ENCODE results near the gene CES2.

Gene CES2

DNA sequence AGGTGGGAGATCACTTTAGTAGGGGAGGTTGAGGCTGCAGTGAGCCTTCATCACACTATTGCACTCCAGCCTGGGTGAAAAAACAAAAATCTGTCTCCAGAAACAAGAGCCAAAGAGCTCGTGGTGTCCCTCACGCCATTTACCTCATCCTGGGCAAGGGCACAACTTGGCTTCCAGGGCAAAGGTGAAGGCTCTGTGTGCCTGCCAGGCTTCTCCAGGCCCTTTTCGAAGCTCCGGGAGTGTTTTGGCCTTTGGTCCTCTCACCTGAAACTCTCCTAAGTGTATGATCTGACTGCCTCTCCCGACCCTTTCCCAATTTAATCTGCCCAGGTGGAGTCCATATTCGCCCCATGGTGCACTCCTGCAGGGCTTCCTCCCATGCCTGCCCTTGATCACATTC, 14.2 kb downstream of the CES2 start:
- Histone ChIP-seq H3K4me2 (ENCODE audit: low read length, poor library complexity, severe bottlenecking) (no peak overlapping the region), H3K18ac (ENCODE audit: low read depth in 1 of 2, low read length in 2 of 2) (no peak overlapping the region)

DNA sequence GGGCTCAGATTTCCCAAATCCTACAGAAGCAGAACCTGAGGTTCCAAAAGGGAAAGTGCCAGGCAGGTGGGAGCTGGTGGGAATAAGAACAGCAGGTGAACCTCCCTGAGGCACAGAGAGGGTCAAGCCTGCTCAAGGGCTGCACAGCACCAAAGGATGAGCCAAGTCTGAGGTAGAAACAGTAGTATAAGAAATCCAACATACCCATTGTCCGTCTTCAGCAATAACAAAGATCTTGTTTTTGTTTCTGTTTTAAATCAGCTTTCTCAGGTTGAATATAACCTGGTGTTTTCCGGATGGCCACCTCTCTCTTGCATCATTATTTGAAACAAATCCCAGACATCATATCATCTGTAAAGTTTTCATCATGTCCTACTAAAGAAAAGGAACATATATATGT, 15.1 kb downstream of the CES2 start:
- H3K18ac ChIP-seq (ENCODE audit: low read depth in 1 of 2, low read length in 2 of 2), result no peak overlapping the region

More for the DNA sequence above, 14.2 kb downstream of the CES2 start:
- H4K91ac ChIP-seq (ENCODE audit: low read length), result no peak overlapping the region
- no peak overlapping the region for H3K4ac ChIP-seq (ENCODE audit: low read depth in 1 of 2, low read length in 2 of 2)
- no peak for DNase-seq
- H3K4me3 ChIP-seq (ENCODE audit: insufficient read depth in 1 of 2, low read depth in 1 of 2, low read length in 2 of 2), result no peak overlapping the region
- H3K36me3 ChIP-seq (ENCODE audit: control insufficient read depth in 1 of 2, insufficient read depth in 2 of 2, low read depth in 1 of 2, low read length in 2 of 2), result no peaks in the 10 kb centered on the region
- H3K79me1 ChIP-seq (replicated peaks; ENCODE audit: low read length, poor library complexity, severe bottlenecking), result no peaks in the 10 kb centered on the region
- H2AFZ ChIP-seq (ENCODE audit: low read depth, low read length), result no peak overlapping the region
- no peak overlapping the region for H2AK5ac ChIP-seq (ENCODE audit: low read length, severe bottlenecking)
- H2BK120ac ChIP-seq (ENCODE audit: low read depth, low read length), result no peak overlapping the region
- peaks cover 7% of the 10 kb centered on the region for H3K4me1 ChIP-seq (ENCODE audit: control insufficient read depth, insufficient read depth, low read depth, low read length)
- peaks cover 4% of the 10 kb centered on the region for H3K9me3 ChIP-seq (ENCODE audit: control insufficient read depth, low read length)
- H2BK15ac ChIP-seq (ENCODE audit: low read depth, poor library complexity, severe bottlenecking), result no peak overlapping the region
- H2BK5ac ChIP-seq (ENCODE audit: low read depth, low read length, poor library complexity, severe bottlenecking), result no peak overlapping the region
- no peak overlapping the region for H2BK12ac ChIP-seq (ENCODE audit: low read length in 2 of 2)
- H3K27me3 ChIP-seq (ENCODE audit: control insufficient read depth in 1 of 2, insufficient read depth in 1 of 2, low read length in 2 of 2), result peaks cover 14 to 15% of the 10 kb centered on the region in 2 experiments
- H3K23ac ChIP-seq (ENCODE audit: low read length in 2 of 2), result no peak overlapping the region
- H4K8ac ChIP-seq (ENCODE audit: low read length), result no peak overlapping the region
- 75% methylated on average over 6 of the region's 6 CpGs for WGBS
- no peak overlapping the region for H3K9ac ChIP-seq (ENCODE audit: low read length)
- H3K14ac ChIP-seq (ENCODE audit: low read length in 2 of 2), result no peak overlapping the region
- no peak overlapping the region for H3K27ac ChIP-seq (ENCODE audit: low read length, poor library complexity, severe bottlenecking)

DNA sequence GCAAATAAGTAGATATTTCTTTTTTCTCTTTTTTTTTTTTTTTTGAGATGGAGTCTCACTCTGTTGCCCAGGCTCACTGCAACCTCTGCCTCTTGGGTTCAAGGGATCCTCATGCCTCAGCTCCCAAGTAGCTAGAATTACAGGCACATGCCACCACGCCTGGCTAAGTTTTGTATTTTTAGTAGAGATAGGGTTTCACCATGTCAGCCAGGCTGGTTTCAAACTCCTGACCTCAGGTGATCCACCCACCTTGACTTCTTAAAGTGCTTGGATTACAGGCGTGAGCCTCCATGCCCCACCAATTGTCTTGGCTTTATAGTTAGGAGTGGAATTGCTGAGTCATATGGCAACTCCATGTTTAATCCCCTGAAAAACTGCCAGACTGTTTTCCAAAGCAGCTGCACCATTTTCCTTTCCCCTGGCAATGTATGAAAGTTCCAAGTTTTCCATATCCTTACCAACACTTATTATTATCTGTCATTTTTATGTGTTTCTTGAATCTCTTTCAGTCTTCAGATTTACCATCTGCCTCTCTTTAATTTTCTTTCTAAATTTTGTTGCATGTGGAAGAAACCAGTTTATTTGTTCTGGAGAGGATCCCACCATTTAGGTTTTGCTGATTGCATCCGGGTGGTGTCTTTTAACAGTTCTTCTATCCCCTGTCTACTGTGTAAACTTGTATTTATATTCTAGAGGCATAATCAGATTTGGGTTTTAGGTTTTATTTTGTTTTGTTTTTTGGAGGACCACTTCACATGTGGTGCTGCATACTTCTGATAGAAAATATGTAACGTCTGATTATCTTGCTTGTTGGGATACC, 15.9 kb downstream of the CES2 start:
- H3K4me2 ChIP-seq (ENCODE audit: low read length, poor library complexity, severe bottlenecking), result no peak overlapping the region
- no peak overlapping the region for H2BK5ac ChIP-seq (ENCODE audit: low read depth, low read length, poor library complexity, severe bottlenecking)
- H2BK12ac ChIP-seq (ENCODE audit: low read length in 2 of 2), result no peak overlapping the region
- no peak for DNase-seq
- no peak overlapping the region for H3K14ac ChIP-seq (ENCODE audit: low read length in 2 of 2)
- no peak overlapping the region for H2AK5ac ChIP-seq (ENCODE audit: low read length, severe bottlenecking)
- WGBS, result 96% methylated on average over 2 of the region's 4 CpGs
- H3K9me3 ChIP-seq (ENCODE audit: control insufficient read depth, low read length), result peaks cover 4% of the 10 kb centered on the region
- no peak overlapping the region for H4K91ac ChIP-seq (ENCODE audit: low read length)
- no peak overlapping the region for H2BK15ac ChIP-seq (ENCODE audit: low read depth, poor library complexity, severe bottlenecking)
- H3K27me3 ChIP-seq (ENCODE audit: control insufficient read depth in 1 of 2, insufficient read depth in 1 of 2, low read length in 2 of 2), result peaks cover 14 to 15% of the 10 kb centered on the region in 2 experiments
- H3K23ac ChIP-seq (ENCODE audit: low read length in 2 of 2), result no peak overlapping the region
- no peak overlapping the region for H3K9ac ChIP-seq (ENCODE audit: low read length)
- H3K4ac ChIP-seq (ENCODE audit: low read depth in 1 of 2, low read length in 2 of 2), result no peak overlapping the region
- H2BK120ac ChIP-seq (ENCODE audit: low read depth, low read length), result no peak overlapping the region
- no peak overlapping the region for H4K8ac ChIP-seq (ENCODE audit: low read length)
- peaks cover 7% of the 10 kb centered on the region for H3K4me1 ChIP-seq (ENCODE audit: control insufficient read depth, insufficient read depth, low read depth, low read length)
- H3K4me3 ChIP-seq (ENCODE audit: insufficient read depth in 1 of 2, low read depth in 1 of 2, low read length in 2 of 2), result no peak overlapping the region
- H3K18ac ChIP-seq (ENCODE audit: low read depth in 1 of 2, low read length in 2 of 2), result no peak overlapping the region
- H3K79me1 ChIP-seq (replicated peaks; ENCODE audit: low read length, poor library complexity, severe bottlenecking), result no peaks in the 10 kb centered on the region
- H3K36me3 ChIP-seq (ENCODE audit: control insufficient read depth in 1 of 2, insufficient read depth in 2 of 2, low read depth in 1 of 2, low read length in 2 of 2), result no peaks in the 10 kb centered on the region
- no peak overlapping the region for H3K27ac ChIP-seq (ENCODE audit: low read length, poor library complexity, severe bottlenecking)
- no peak overlapping the region for H2AFZ ChIP-seq (ENCODE audit: low read depth, low read length)

More for the DNA sequence above, 15.1 kb downstream of the CES2 start:
- no peaks in the 10 kb centered on the region for H3K79me1 ChIP-seq (replicated peaks; ENCODE audit: low read length, poor library complexity, severe bottlenecking)
- H2BK5ac ChIP-seq (ENCODE audit: low read depth, low read length, poor library complexity, severe bottlenecking), result no peak overlapping the region
- no peak overlapping the region for H2BK12ac ChIP-seq (ENCODE audit: low read length in 2 of 2)
- H3K23ac ChIP-seq (ENCODE audit: low read length in 2 of 2), result no peak overlapping the region
- H3K4me1 ChIP-seq (ENCODE audit: control insufficient read depth, insufficient read depth, low read depth, low read length), result peaks cover 7% of the 10 kb centered on the region
- no peak for DNase-seq
- H3K4ac ChIP-seq (ENCODE audit: low read depth in 1 of 2, low read length in 2 of 2), result no peak overlapping the region
- no peak overlapping the region for H3K4me3 ChIP-seq (ENCODE audit: insufficient read depth in 1 of 2, low read depth in 1 of 2, low read length in 2 of 2)
- no peak overlapping the region for H3K27ac ChIP-seq (ENCODE audit: low read length, poor library complexity, severe bottlenecking)
- no peak overlapping the region for H4K8ac ChIP-seq (ENCODE audit: low read length)
- no peak overlapping the region for H3K4me2 ChIP-seq (ENCODE audit: low read length, poor library complexity, severe bottlenecking)
- H2AFZ ChIP-seq (ENCODE audit: low read depth, low read length), result no peak overlapping the region
- H2AK5ac ChIP-seq (ENCODE audit: low read length, severe bottlenecking), result no peak overlapping the region
- H3K27me3 ChIP-seq (ENCODE audit: control insufficient read depth in 1 of 2, insufficient read depth in 1 of 2, low read length in 2 of 2), result peaks cover 14 to 15% of the 10 kb centered on the region in 2 experiments
- no peak overlapping the region for H3K14ac ChIP-seq (ENCODE audit: low read length in 2 of 2)
- H2BK120ac ChIP-seq (ENCODE audit: low read depth, low read length), result no peak overlapping the region
- no peaks in the 10 kb centered on the region for H3K36me3 ChIP-seq (ENCODE audit: control insufficient read depth in 1 of 2, insufficient read depth in 2 of 2, low read depth in 1 of 2, low read length in 2 of 2)
- no peak overlapping the region for H3K9ac ChIP-seq (ENCODE audit: low read length)
- 100% methylated on average over 1 of the region's 2 CpGs for whole genome bisulfite sequencing
- H3K9me3 ChIP-seq (ENCODE audit: control insufficient read depth, low read length), result peaks cover 4% of the 10 kb centered on the region
- no peak overlapping the region for H4K91ac ChIP-seq (ENCODE audit: low read length)
- no peak overlapping the region for H2BK15ac ChIP-seq (ENCODE audit: low read depth, poor library complexity, severe bottlenecking)

DNA sequence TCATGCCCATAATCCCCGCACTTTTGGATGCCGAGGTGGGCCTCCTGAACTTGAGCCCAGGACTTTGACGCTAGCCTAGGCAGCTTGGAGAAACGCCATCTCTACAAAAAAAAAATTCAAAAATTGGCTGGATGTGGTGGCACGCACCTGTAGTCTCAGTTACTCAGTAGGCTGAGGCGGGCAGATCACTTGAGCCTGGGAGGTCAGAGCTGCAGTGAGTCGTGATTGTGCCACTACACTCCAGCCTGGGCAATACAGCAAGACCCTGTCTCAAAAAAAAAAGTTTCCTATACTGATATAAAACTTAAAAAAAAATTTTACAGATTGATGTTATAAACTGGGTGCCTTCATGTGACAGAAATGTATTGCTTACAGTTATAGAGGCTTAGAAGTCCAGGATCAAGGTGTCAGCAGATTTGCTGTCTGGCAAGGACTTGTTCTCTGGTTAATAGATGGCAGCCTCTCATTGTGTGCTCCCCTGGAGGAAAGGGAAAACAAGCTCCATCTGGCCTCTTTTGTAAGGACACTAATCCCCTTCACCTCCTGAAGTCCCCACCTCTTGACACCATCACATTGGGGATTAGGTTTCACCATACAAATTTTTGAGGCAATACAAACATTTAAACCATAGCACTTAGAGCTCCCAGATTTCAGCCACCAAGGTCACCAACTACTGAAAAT, 17.3 kb downstream of the CES2 start:
- H3K36me3 ChIP-seq (ENCODE audit: control insufficient read depth in 1 of 2, insufficient read depth in 2 of 2, low read depth in 1 of 2, low read length in 2 of 2), result no peaks in the 10 kb centered on the region
- 93% methylated on average over 6 of the region's 7 CpGs for WGBS
- H3K4me2 ChIP-seq (ENCODE audit: low read length, poor library complexity, severe bottlenecking), result no peak overlapping the region
- peaks cover 7% of the 10 kb centered on the region for H3K4me1 ChIP-seq (ENCODE audit: control insufficient read depth, insufficient read depth, low read depth, low read length)
- no peak overlapping the region for H3K4ac ChIP-seq (ENCODE audit: low read depth in 1 of 2, low read length in 2 of 2)
- H4K91ac ChIP-seq (ENCODE audit: low read length), result no peak overlapping the region
- DNase-seq, result no peak
- no peak overlapping the region for H3K27ac ChIP-seq (ENCODE audit: low read length, poor library complexity, severe bottlenecking)
- H2BK12ac ChIP-seq (ENCODE audit: low read length in 2 of 2), result no peak overlapping the region
- H3K23ac ChIP-seq (ENCODE audit: low read length in 2 of 2), result no peak overlapping the region
- H3K79me1 ChIP-seq (replicated peaks; ENCODE audit: low read length, poor library complexity, severe bottlenecking), result no peaks in the 10 kb centered on the region
- H3K9ac ChIP-seq (ENCODE audit: low read length), result no peak overlapping the region
- H2BK120ac ChIP-seq (ENCODE audit: low read depth, low read length), result no peak overlapping the region
- H2AK5ac ChIP-seq (ENCODE audit: low read length, severe bottlenecking), result no peak overlapping the region
- H3K9me3 ChIP-seq (ENCODE audit: control insufficient read depth, low read length), result peaks cover 4% of the 10 kb centered on the region
- no peak overlapping the region for H2AFZ ChIP-seq (ENCODE audit: low read depth, low read length)
- H3K18ac ChIP-seq (ENCODE audit: low read depth in 1 of 2, low read length in 2 of 2), result no peak overlapping the region
- no peak overlapping the region for H2BK5ac ChIP-seq (ENCODE audit: low read depth, low read length, poor library complexity, severe bottlenecking)
- H3K14ac ChIP-seq (ENCODE audit: low read length in 2 of 2), result no peak overlapping the region
- no peak overlapping the region for H4K8ac ChIP-seq (ENCODE audit: low read length)
- no peak overlapping the region for H2BK15ac ChIP-seq (ENCODE audit: low read depth, poor library complexity, severe bottlenecking)
- no peak overlapping the region for H3K4me3 ChIP-seq (ENCODE audit: insufficient read depth in 1 of 2, low read depth in 1 of 2, low read length in 2 of 2)
- H3K27me3 ChIP-seq (ENCODE audit: control insufficient read depth in 1 of 2, insufficient read depth in 1 of 2, low read length in 2 of 2), result peaks cover 14 to 15% of the 10 kb centered on the region in 2 experiments

All from mesenchymal stem cell (in vitro differentiated cells and primary cell).